Activated CD8-positive, alpha-beta memory T cell treated with anti-CD3 and anti-CD28 coated beads, Interleukin-2, amount 50 U/mL, for 48 hours (primary cell): ENCODE measurements around the gene CHI3L1.

ENCODE experiments used
- DNase-seq: peaks from one replicate; pipeline ENCODE4 v3.0.0-alpha.2; 2020

Gene CHI3L1

DNA sequence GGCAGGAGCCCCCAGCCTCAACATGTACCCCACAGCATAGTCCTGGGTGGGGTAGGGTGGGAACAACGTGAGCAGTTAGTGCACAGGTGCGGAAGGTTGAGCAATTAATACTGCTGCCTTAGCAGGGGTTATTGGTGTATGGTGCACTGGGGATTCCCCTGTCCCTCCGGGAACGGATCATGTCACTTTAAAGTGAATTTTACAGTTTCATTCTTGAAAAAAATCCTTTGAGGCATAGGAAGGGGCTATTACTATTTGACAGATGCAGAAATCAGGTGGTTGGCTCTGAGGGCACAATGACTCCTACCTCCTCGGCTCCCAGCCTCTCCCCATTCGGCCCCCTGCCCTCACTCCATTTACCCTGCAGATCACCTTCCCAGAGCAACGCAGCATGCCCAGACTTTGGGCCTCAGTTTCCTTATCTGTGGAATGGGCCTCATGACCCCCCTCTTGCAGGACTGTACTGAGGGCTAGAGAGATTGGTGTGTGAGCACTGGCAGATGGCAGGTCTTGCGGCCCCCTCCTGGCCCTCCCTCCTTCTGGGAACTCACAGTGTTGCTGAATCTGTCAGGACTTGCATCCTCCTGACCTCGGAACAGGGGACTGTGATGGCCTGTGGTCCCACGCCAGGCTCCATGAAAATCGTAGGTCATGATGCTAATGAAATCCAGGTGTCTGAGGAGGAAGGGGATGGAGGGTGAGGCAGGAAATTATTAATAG lies 5.7 kb downstream of the CHI3L1 start:
- DNase-seq, result no peak

GRCh38 chr1:203179667-203180005 lies 6.9 kb downstream of the CHI3L1 start:
- DNase-seq, result no peak

DNA sequence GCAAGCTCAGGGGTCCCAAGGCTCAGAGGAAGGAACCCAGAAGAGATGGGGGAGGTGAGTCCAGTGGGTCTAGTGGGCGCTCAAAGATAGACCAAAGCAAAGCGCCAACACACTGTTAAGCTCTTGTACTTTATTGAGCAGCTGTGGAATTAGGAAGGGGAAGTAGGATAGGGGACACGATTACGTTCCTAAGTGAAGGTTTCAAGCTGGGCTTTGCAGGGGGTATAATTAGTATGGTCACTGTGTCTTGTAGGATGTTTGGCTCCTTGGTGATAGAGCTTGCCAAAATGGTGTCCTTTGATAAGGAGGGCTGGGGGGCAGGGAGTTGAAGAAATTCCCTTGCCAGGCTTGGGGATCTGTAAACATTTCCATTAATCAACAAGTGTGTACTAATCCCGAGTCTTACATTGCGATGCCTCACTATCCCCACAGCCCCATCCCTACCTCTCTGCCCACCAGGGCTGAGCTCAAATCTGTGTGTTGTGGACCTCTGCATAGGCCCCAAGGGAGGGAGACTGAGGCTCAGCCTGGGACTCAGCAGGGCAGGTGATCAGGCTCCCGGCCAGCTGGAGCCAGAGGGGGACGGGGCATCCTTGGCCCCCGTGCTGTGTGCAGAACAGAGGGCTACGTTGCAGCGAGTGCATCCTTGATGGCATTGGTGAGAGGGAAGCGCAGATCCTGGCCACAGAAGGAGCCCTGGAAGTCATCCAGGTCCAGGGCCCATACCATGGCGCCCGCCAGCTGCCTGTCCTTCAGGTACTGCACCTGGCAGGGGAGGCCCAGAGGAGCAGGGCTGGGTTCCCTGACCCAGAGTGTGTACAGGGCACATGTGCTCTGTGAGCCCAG lies 7.5 kb downstream of the CHI3L1 start:
- no peak for DNase-seq

DNA sequence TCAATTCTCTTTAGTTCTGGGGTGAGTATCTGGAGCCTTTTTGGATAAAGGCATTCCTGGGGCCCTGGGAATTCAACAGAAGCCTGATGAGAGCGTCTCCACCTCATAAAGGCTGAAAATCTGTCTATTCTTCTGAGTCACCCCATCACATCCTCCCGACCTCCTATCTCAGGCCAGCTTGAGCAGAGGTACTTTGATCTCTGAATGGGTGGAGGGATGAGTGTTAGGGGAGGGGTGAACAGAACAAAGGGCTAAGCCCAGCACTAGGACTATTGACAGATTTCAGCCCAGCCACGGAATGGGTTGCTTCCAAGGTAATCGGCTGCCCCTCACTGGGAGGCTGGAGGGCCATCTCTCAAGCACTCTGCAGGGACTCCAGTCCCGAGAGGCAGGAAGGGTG lies 8.4 kb downstream of the CHI3L1 start:
- DNase-seq, result no peak

GRCh38 chr1:203177470-203178039 lies 8.9 kb downstream of the CHI3L1 start:
- DNase-seq, result no peak

GRCh38 chr1:203177036-203177405 lies 9.5 kb downstream of the CHI3L1 start:
- no peak for DNase-seq

- no peak for DNase-seq
These were observed 10.1 kb downstream of the CHI3L1 start for GRCh38 chr1:203176273-203177035.

GRCh38 chr1:203175827-203176241 lies 10.7 kb downstream of the CHI3L1 start:
- DNase-seq, result no peak

DNA sequence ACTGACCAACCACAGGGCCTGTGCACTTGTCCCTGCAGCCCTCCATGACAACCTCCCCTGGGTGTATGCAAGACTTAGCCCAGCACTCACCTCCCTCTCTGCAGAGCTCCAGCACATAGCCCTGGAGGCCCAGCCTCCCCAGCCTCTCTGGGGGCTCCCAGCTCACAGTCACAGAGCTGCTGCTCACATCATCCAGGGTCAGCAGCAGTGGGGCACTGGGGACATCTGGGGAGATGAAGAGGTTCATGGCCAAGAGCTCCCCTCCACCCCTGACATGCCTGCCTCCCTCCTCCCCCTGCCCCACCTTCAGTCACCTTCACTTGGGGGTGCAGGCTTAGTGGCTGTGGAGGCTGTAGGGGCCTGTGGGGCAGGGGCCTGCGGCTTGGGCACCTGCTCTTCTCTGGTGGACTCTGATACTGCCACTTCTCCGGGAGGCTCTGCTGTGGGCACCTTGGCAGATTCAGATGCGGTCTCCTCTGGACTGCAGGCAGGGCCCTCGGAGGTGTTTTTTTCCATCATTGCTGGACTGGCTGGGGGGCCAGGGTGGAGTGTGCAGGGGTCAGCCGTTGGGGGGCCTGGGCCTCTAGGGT lies 11.2 kb downstream of the CHI3L1 start, which contains the start of gene MYBPH:
Gene MYBPH (minus strand): TSS at position 590 of the 590 bp plus-strand sequence. CDS start 71 bp downstream, at position 519.
- no peak for DNase-seq

GRCh38 chr1:203174324-203174985 lies 12.0 kb downstream of the CHI3L1 start:
- DNase-seq, result no peak

DNA sequence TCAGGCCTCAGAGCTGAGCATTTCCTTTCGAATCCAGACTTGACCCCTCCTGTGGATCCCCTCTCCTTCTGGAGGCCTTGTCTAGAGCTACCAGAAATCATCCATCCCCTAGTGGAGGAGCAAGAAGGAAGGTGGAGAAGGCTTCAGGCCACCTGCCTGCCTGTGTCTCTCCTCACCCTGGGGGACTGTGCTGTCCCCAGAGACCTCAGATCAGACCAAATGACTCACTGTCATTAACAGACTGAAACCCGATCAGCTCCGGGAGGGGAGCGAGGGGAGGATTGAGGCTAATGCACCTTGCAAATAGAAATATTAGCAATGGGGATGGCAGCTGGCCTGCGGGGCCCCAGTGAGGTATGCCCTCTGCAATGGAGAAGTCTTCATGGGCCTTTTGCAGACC lies 12.9 kb downstream of the CHI3L1 start:
- no peak for DNase-seq

- DNase-seq, result no peak
These were observed 13.4 kb downstream of the CHI3L1 start for GRCh38 chr1:203173011-203173555.

GRCh38 chr1:203172184-203173010 lies 14.1 kb downstream of the CHI3L1 start:
- peak; percentile 76 for DNase-seq

- DNase-seq, result no peak
These were observed 14.9 kb downstream of the CHI3L1 start for GRCh38 chr1:203171341-203172183.

DNA sequence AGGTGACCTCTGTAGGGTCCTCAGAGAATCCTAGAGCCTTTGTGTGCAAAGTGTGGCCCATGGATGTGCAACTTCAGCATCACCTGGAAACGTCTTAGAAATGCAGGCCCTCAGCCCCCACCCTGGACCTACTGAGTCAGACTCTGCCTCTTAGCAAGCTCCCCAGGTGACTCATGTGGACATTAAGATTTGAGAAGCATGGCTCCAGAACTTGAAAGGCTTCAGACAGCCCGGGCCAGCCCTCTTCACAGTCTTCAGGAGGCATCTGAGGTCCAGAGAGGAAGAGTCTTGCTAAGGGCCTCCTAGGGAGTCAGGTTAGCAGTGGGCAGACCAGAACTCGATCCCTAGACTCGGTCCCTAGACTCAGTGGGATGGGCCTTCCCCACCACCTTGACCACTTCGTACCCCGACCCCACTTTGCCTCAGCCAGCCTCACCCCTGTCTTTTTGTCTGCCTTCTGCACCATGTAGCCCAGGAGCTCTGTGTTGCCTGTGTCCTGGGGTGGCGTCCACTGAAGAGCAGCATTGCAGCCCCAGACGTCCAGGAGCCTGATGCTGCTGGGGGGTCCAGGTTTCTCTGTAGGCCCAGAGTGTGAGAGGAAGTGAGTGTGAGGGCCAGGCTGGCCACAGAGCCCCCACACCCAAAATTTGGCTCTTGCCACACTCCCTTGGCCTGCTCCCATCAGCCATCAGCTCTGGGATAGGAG lies 15.7 kb downstream of the CHI3L1 start:
- DNase-seq, result no peak

GRCh38 chr1:203169770-203170520 lies 16.6 kb downstream of the CHI3L1 start:
- no peak for DNase-seq

- no peak for DNase-seq
These were observed 17.5 kb downstream of the CHI3L1 start for GRCh38 chr1:203168991-203169390.

- DNase-seq, result no peak
These were observed 18.2 kb downstream of the CHI3L1 start for GRCh38 chr1:203168256-203168786.

GRCh38 chr1:203167913-203168200 lies 18.6 kb downstream of the CHI3L1 start:
- no peak for DNase-seq
